ENCODE results near the gene UBA3. TPM values are rescaled to one million over a fixed set of nuclear protein-coding genes. Genes with fewer than 3 reads are reported as not detected.

UBA3 gene
- total RNA-seq, 1 experiment from 2014 or later = 67.2 TPM

DNA sequence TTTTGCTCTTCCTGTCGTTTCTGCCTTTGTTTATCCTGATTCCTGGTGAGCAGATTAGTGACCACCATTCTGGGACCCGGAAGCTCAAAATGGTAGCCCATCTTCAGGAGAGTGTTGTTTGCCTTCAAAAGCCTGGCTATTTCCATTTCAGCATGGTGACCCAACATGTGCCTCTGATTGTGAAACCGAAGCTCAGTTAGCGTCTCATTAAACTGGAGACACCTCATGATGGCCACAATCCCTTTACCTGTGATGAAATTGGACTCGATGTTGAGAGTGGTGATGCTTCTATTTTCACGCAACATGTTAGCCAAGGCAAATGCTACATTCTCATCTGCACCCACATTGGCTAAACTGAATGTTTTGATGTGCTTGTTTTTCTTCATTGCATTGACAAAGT, 39.0 kb upstream of the UBA3 start:
- Histone ChIP-seq H3K14ac (ENCODE audit: insufficient read depth, low read length) (no peak overlapping the region), H2BK5ac (ENCODE audit: insufficient read length, low read length) (no peak overlapping the region), H2BK12ac (ENCODE audit: insufficient read length, low read depth, low read length) (no peak overlapping the region), H3K4me1 (ENCODE audit: insufficient read depth, low read length) (no peaks in the 10 kb centered on the region; the same call in 1 of the 2 replicates), H4K5ac (ENCODE audit: insufficient read length, low read depth, low read length) (no peak overlapping the region), H3K27me3 (ENCODE audit: insufficient read depth, low read length) (no peaks in the 10 kb centered on the region), H2AK5ac (ENCODE audit: insufficient read length, low read length) (no peak overlapping the region), H3K23me2 (ENCODE audit: insufficient read length, low read depth, low read length, poor library complexity, severe bottlenecking) (no peaks in the 10 kb centered on the region), H3K9ac (ENCODE audit: extremely low read depth, insufficient read length, low read length) (no peak overlapping the region), H3T11ph (ENCODE audit: low read length) (no peak overlapping the region), H3K4me2 (ENCODE audit: insufficient read depth, insufficient read length, low read length) (no peak overlapping the region), H3K9me3 (ENCODE audit: control insufficient read depth, low read depth, low read length) (no peaks in the 10 kb centered on the region), H3K4ac (ENCODE audit: low read depth, low read length) (no peak overlapping the region), H3K27ac (ENCODE audit: insufficient read length, low read depth, low read length) (no peak overlapping the region), H3K18ac (ENCODE audit: insufficient read length, low read depth, low read length) (no peak overlapping the region), H3K56ac (ENCODE audit: insufficient read length, low read depth, low read length) (no peak overlapping the region), H2BK120ac (ENCODE audit: low read depth, low read length, poor library complexity, severe bottlenecking) (no peak overlapping the region), H3K23ac (ENCODE audit: insufficient read length, low read depth, low read length) (no peak overlapping the region), H4K20me1 (ENCODE audit: control insufficient read depth, insufficient read depth, insufficient read length) (no peaks in the 10 kb centered on the region), H3K79me1 (ENCODE audit: insufficient read depth, low read depth, low read length, poor library complexity, severe bottlenecking) (no peaks in the 10 kb centered on the region), H2BK15ac (ENCODE audit: low read depth, low read length) (no peak overlapping the region), H4K91ac (ENCODE audit: insufficient read length, low read depth, low read length) (no peak overlapping the region), H2BK20ac (ENCODE audit: low read depth, low read length, poor library complexity, severe bottlenecking) (no peak overlapping the region), H4K8ac (replicated peaks; ENCODE audit: insufficient read length, low read depth, low read length) (no peak overlapping the region), H2AFZ (ENCODE audit: low read length) (no peak overlapping the region), H3K79me2 (ENCODE audit: insufficient read depth, low read length) (no peaks in the 10 kb centered on the region)
- DNase-seq = no peak
- H3K27me3 Mint-ChIP-seq (ENCODE audit: low read depth) = no peaks in the 10 kb centered on the region
- H3K27ac Mint-ChIP-seq = no peak overlapping the region; a peak in 1 of 7 replicates
- H3K4me3 Mint-ChIP-seq = no peak overlapping the region
- no peaks in the 10 kb centered on the region for H3K9me3 Mint-ChIP-seq
- no peaks in the 10 kb centered on the region for H3K36me3 Mint-ChIP-seq (ENCODE audit: insufficient read depth in 1 of 3, low read depth in 3 of 3)
- TF ChIP-seq, protein P1, sequence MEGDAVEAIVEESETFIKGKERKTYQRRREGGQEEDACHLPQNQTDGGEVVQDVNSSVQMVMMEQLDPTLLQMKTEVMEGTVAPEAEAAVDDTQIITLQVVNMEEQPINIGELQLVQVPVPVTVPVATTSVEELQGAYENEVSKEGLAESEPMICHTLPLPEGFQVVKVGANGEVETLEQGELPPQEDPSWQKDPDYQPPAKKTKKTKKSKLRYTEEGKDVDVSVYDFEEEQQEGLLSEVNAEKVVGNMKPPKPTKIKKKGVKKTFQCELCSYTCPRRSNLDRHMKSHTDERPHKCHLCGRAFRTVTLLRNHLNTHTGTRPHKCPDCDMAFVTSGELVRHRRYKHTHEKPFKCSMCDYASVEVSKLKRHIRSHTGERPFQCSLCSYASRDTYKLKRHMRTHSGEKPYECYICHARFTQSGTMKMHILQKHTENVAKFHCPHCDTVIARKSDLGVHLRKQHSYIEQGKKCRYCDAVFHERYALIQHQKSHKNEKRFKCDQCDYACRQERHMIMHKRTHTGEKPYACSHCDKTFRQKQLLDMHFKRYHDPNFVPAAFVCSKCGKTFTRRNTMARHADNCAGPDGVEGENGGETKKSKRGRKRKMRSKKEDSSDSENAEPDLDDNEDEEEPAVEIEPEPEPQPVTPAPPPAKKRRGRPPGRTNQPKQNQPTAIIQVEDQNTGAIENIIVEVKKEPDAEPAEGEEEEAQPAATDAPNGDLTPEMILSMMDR (conservative IDR thresholded peaks at IDR 0.05) = no peak
- H3K4me1 Mint-ChIP-seq = peaks cover 0 to 6% of the 10 kb centered on the region in 2 experiments; a peak in 2 of 4 replicates
- WGBS (ENCODE audit: extremely low coverage, insufficient read length, low lambda C conversion rate) = no CpG with 5 or more reads among the region's 6 CpGs
